CD4-positive, alpha-beta T cell treated with Interleukin-4 for 1 hour (primary cell): ENCODE results near the gene HENMT1.
"Not testable (repeated sequence)": the region's sequence is repeated elsewhere in the genome, so short reads cannot be mapped to it uniquely, and the experiment has no call there.

Source experiments
- DNase-seq, 2 donors: peaks; one replicate each; pipeline ENCODE4 v3.0.0-alpha.2; 2020 to 2022

HENMT1 gene

GRCh38 chr1:108661030-108661609 lies at the start of gene HENMT1:
TSS of gene HENMT1 (minus strand) at chr1:108661093. CDS start at chr1:108659884, 1,209 bp downstream.
- peak; percentile 81 to 82 for DNase-seq

- DNase-seq, result peak; percentile 73 to 80
Measured at GRCh38 chr1:108708691-108709660, 48.1 kb upstream of the HENMT1 start.

GRCh38 chr1:108706643-108707042 lies 45.8 kb upstream of the HENMT1 start:
- no peak for DNase-seq

GRCh38 chr1:108704496-108704895 lies 43.6 kb upstream of the HENMT1 start:
- DNase-seq, result no peak

- peak; percentile 26 to 70 for DNase-seq
Measured at GRCh38 chr1:108703939-108704338, 43.0 kb upstream of the HENMT1 start.

GRCh38 chr1:108702109-108702508 lies 41.2 kb upstream of the HENMT1 start:
- DNase-seq, result not testable (repeated sequence)

- DNase-seq, result no peak
Measured at GRCh38 chr1:108701176-108701849, 40.4 kb upstream of the HENMT1 start.

GRCh38 chr1:108699375-108700332 lies 38.8 kb upstream of the HENMT1 start:
- peak in 1 of 2 donors; percentile 29 for DNase-seq

- DNase-seq, result no peak
Measured at GRCh38 chr1:108695535-108695934, 34.6 kb upstream of the HENMT1 start.

- DNase-seq, result peak; percentile 86 to 90
Measured at GRCh38 chr1:108692724-108693655, 32.1 kb upstream of the HENMT1 start.

- peak; percentile 93 for DNase-seq
Measured at GRCh38 chr1:108691942-108692723, 31.2 kb upstream of the HENMT1 start, which contains the start of gene PRPF38B. TSS of gene PRPF38B (plus strand) at chr1:108692310. CDS start at chr1:108692592, 282 bp downstream.

GRCh38 chr1:108691128-108691941 lies 30.4 kb upstream of the HENMT1 start:
- DNase-seq, result no peak

- no peak for DNase-seq
Measured at GRCh38 chr1:108686614-108687313, 25.9 kb upstream of the HENMT1 start.

GRCh38 chr1:108685529-108685928 lies 24.6 kb upstream of the HENMT1 start:
- DNase-seq, result no peak

GRCh38 chr1:108681701-108682100 lies 20.8 kb upstream of the HENMT1 start:
- DNase-seq, result not testable (repeated sequence)

GRCh38 chr1:108679586-108680213 lies 18.8 kb upstream of the HENMT1 start:
- no peak for DNase-seq

- DNase-seq, result no peak
Measured at GRCh38 chr1:108678706-108679105, 17.8 kb upstream of the HENMT1 start.

- no peak for DNase-seq
Measured at GRCh38 chr1:108671143-108671542, 10.2 kb upstream of the HENMT1 start.
